ENCODE results near the gene CACNA1E.

DNA sequence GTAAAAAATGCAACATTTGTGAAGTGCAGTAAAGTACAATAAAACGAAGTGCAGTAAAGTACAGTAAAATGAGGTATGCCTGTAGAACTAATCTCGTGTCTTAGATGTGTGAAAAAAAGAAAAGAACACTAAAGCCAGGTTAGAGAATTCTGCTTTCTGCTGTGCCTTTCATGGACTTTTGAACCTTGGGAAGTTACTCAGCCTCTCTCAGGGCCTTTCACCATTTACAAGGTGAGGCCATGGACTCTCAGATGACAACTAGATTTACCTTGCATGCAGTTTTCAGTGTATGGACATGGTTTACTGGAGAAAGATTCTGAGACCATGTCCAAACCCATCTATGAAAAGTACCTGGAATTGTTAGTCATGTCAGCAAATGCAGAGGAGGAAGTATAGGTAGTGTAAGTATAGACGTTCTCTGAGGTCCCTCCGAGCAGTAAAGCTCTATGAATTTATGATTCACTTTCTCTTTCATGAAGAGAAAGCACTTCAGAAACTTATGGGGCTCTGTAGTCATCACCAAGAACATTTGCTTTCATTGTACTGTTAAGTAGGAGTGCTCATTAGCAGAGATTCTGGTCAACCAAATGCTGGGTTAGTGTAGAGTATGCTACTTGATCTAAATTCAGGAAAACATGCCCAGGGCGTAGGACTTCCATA, 143.1 kb downstream of the CACNA1E start:
- TF ChIP-seq, protein P1, sequence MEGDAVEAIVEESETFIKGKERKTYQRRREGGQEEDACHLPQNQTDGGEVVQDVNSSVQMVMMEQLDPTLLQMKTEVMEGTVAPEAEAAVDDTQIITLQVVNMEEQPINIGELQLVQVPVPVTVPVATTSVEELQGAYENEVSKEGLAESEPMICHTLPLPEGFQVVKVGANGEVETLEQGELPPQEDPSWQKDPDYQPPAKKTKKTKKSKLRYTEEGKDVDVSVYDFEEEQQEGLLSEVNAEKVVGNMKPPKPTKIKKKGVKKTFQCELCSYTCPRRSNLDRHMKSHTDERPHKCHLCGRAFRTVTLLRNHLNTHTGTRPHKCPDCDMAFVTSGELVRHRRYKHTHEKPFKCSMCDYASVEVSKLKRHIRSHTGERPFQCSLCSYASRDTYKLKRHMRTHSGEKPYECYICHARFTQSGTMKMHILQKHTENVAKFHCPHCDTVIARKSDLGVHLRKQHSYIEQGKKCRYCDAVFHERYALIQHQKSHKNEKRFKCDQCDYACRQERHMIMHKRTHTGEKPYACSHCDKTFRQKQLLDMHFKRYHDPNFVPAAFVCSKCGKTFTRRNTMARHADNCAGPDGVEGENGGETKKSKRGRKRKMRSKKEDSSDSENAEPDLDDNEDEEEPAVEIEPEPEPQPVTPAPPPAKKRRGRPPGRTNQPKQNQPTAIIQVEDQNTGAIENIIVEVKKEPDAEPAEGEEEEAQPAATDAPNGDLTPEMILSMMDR (conservative IDR thresholded peaks at IDR 0.05), result no peak
- TF ChIP-seq ZFX (IDR thresholded peaks at IDR 0.05), result no peak
